Coronary artery (tissue), 2 donors: ENCODE measurements around the gene LOXHD1.

Experiments
- DNase-seq: peaks from one replicate; pipeline ENCODE4 v3.0.0-alpha.2; 2017; ENCODE audit warnings: low spot score
- H3K27ac ChIP-seq, 2 donors: fragments of 200-600 bp; sonication (generic); one replicate each; pipeline ENCODE4 v1.5.1; 2016 to 2019
- H3K4me3 ChIP-seq: fragments of 200-600 bp; sonication (generic); 2 replicates; pipeline ENCODE4 v1.5.1; 2016; ENCODE audit warnings: mild to moderate bottlenecking, moderate library complexity
- TF ChIP-seq, protein P1 (sequence below): fragments of 200-600 bp; sonication (generic); IDR thresholded peaks from one replicate; pipeline ENCODE4 v1.5.1; 2019; ENCODE audit warnings: antibody characterized with exemption

The LOXHD1 gene

DNA sequence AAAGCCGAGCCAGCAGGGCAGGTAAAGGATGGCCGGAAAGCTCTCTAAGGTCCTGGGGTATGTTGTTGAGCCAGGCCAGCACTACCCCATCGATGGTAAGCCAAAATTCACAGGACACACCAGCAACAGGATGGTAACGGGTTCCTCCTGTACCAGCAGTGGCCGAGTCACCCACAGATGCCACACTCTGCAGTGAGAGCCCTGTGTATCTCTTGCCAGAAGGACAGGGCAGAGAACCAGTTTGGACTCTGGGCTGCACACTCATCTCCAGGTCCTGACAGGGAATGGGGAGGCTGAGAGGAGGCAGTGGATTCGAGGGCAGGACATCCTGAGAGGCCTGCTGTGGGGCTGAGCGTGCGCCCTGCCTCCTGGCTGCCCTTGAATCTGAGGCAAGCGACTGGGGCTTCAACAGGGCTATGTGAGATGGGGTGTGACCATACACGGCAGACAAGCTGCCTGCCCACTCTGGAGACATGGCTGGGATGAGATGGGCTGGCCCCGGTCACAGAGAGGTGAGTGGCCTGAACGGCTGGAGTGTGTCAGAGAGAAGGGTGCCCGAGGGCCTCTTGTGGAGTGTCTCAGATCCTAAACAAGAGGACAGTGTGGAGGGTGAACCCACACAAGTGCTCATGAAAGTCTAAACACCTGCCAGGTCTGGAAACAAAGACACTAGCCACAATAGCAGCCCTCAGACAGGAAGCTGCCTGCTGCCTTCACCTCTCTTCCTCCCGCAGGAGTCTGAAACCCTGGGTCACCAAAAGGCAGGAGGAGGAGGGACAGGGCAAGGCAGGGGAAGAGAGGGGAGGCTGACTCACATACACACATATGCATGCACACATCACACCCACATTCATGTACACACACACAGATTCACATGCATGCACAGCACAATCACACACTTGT lies 182.3 kb downstream of the LOXHD1 start:
- Histone ChIP-seq H3K4me3 (no peak overlapping the region), H3K27ac (no peak overlapping the region)
- DNase-seq, result no peak
- TF ChIP-seq, protein P1, sequence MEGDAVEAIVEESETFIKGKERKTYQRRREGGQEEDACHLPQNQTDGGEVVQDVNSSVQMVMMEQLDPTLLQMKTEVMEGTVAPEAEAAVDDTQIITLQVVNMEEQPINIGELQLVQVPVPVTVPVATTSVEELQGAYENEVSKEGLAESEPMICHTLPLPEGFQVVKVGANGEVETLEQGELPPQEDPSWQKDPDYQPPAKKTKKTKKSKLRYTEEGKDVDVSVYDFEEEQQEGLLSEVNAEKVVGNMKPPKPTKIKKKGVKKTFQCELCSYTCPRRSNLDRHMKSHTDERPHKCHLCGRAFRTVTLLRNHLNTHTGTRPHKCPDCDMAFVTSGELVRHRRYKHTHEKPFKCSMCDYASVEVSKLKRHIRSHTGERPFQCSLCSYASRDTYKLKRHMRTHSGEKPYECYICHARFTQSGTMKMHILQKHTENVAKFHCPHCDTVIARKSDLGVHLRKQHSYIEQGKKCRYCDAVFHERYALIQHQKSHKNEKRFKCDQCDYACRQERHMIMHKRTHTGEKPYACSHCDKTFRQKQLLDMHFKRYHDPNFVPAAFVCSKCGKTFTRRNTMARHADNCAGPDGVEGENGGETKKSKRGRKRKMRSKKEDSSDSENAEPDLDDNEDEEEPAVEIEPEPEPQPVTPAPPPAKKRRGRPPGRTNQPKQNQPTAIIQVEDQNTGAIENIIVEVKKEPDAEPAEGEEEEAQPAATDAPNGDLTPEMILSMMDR, result no peak

DNA sequence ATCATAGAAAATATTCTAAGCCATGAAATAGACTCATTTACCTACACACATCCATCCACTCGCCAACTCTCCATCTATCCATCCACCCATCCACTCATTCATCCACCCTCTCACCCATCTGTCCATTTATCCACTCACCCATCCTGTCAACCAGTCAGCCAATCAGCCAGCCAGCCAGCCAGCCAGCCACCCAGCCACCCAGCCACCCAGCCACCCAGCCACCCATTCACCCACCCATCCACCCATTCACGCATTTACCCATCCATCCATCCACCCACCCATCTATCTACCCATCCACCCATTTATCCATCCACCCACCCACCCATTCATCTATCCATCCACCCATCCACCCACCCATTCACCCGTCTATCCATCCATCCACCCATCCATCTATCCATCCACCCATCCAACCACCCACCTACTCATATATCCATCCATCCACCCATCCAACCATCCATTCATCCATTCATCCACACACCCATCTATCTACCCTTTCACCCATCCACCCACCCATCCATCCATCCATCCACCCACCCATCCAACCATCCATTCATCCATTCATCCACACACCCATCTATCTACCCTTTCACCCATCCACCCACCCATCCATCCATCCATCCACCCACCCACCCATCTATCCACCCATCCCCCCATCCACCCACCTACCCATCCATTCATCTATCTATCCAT lies 185.1 kb downstream of the LOXHD1 start:
- DNase-seq, result no peak
- TF ChIP-seq, protein P1, result no peak
- Histone ChIP-seq H3K27ac (no peak overlapping the region), H3K4me3 (no peak overlapping the region)

DNA sequence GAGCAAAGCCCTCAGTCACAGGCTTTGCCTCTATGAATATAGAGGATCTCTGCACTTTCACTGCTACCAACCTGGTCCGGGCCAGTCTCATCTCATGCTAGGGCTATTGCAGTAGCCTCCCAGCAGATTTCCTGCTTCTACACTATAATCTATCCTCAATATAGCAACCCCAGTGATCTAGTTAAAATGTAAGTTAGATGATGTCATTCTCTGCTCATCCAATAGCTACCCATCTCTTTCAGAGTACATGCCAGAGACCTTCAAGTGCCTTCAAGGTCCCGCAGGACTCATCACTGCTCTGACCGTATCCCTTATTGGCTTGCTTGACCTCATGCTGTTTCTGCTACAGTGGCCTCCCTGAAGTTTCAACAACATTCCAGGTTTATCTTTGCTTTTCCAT lies 186.3 kb downstream of the LOXHD1 start:
- H3K27ac ChIP-seq, result no peak overlapping the region
- H3K4me3 ChIP-seq, result no peak overlapping the region
- TF ChIP-seq, protein P1, result no peak
- no peak for DNase-seq

DNA sequence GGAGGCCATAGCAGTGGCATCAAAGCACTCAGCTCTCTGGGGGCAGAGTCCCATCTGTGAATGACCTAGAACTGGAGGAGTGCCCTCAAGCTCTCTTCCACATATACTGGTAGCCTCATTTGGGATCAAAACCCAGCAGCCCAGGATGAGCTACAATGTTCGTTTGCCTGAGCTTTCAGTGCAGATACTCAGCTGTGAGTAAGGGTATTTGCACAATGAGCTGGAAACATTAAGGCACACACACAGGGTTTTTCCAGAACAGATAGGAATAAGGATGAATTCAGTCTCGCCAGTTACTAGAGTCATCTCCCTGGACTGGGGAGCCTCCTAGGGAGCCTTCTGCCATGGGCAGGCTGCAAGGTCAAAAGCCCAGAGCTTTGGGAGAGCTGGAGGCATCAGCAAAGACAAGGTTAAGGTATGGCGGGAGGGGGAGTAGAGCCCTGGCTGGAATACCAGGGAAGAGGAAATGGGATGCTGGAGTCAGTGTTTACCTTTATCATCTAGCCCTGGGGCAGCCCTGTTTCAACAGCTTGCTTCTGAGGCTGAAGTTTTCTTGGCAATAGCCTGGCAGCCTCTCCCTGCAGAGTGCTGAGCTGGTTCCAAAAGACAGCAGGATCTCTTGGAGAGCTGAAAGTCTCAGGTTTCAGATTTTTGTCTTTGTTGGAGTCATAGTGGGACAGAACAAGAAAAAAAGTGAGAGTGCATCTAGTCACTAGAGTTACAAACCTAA lies 187.7 kb downstream of the LOXHD1 start:
- DNase-seq, result no peak
- TF ChIP-seq, protein P1, result no peak
- Histone ChIP-seq H3K4me3 (no peak overlapping the region), H3K27ac (no peak overlapping the region)

DNA sequence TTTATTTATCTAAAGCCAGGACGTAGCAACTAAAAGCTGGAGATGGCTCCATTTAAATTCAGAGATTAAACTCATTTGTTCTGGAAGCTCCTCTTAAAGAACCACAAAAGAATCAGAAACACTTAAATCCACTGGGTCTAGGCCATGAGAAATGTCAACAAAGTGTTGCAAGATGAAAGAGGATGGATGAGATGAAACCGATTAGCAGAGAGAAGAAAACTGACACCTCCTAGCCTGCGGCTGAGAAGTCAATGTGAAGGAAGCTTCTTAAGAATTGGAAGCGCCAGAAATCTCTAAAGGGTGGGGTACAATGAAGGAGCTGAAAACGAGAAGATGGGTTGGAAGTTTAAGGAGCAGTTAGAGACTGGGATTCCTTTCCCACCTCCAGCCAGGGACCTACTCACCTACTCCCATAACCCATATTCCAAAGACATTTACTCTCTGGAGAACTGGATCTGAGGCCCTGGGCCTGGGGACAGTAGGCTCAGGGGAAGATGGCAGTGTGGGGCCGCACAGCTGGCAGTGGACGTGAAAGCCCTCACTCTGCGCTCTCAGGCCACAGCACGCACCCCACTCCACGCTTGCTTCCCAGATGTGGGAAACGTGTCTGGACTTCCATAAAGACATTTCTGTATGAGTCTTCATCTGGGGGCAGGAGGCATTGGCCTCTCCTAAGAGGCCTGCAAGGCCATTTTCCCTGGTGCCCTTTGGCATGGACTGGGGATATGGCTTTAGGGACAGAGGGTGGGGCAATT lies 188.4 kb downstream of the LOXHD1 start:
- TF ChIP-seq, protein P1, result no peak
- Histone ChIP-seq H3K27ac (no peak overlapping the region), H3K4me3 (no peak overlapping the region)
- DNase-seq, result no peak
